A549 (cell line): ENCODE results near the gene FGF16. TPM values are rescaled to one million over a fixed set of nuclear protein-coding genes. Genes with fewer than 3 reads are reported as not detected.

Source experiments
- ATAC-seq, 2 experiments: fragments of 200-7000 bp in 1 of 2; fragments of >200 bp in 1 of 2; cut with Nextera tagmentation in 1 of 2; cut with Tn5 transposase in 1 of 2; 3 replicates each; pipeline versions ENCODE4 v1.8.0 to v1.9.1; 2018 to 2020; ENCODE audit warnings: mild to moderate bottlenecking in 1 of 2, moderate library complexity in 1 of 2
- CTCF ChIA-PET: fragments of 300-600 bp; sonication (Branson Sonifier 250); formaldehyde crosslinking; extraction: SDS; loops from one replicate; lab custom pipeline; 2021; ENCODE audit warnings: antibody characterized with exemption, inconsistent platforms; lab: Yijun Ruan, JAX
- POLR2A ChIA-PET: fragments of 350-600 bp; formaldehyde crosslinking; extraction: SDS; loops from one replicate; lab custom pipeline; 2021; ENCODE audit warnings: antibody characterized with exemption, inconsistent platforms; lab: Yijun Ruan, JAX
- DNase-seq, 2 experiments: peaks; one replicate each; pipeline versions ENCODE4 v3.0.0 to v3.0.0-alpha.2; 2011 to 2016; ENCODE audit warnings: low read depth in 1 of 2, low spot score in 1 of 2
- FAIRE-seq: peaks from 2 replicates; lab custom pipeline; 2011; peaks lifted over from hg19 to GRCh38; lab: Jason Lieb, UNC
- H3K27ac ChIP-seq, 2 experiments: fragments of >200 bp; sonication (Bioruptor Twin); formaldehyde crosslinking; 3 replicates each; pipeline ENCODE4 v1.5.1; 2016 to 2017
- H3K4me1 ChIP-seq: fragments of >200 bp; sonication (Bioruptor Twin); formaldehyde crosslinking; 3 replicates; pipeline ENCODE4 v1.6.1; 2016
- H3K4me2 ChIP-seq: fragments of >200 bp; sonication (Bioruptor Twin); formaldehyde crosslinking; 3 replicates; pipeline ENCODE4 v1.6.1; 2016
- H3K4me3 ChIP-seq: fragments of >200 bp; sonication (Bioruptor Twin); formaldehyde crosslinking; 3 replicates; pipeline ENCODE4 v1.5.1; 2016
- H3K9me3 ChIP-seq: fragments of >200 bp; sonication (Bioruptor Twin); formaldehyde crosslinking; 3 replicates; pipeline ENCODE4 v1.6.1; 2016
- BCL3 ChIP-seq: fragments of >200 bp; sonication (Bioruptor Twin); formaldehyde crosslinking; IDR thresholded peaks from 3 replicates; pipeline ENCODE4 v1.6.1; 2016
- BHLHE40 ChIP-seq: IDR thresholded peaks from 2 replicates; pipeline ENCODE4 v1.6.1; 2012; ENCODE audit warnings: low read depth, low read length, inconsistent platforms
- CBX8 ChIP-seq: fragments of 200-600 bp; sonication (generic); IDR thresholded peaks from 2 replicates; pipeline ENCODE4 v1.6.1; 2016
- CEBPB ChIP-seq, 2 experiments: fragments of >200 bp in 1 of 2; sonication (Bioruptor Twin) in 1 of 2; formaldehyde crosslinking in 1 of 2; IDR thresholded peaks; 2 replicates each; pipeline ENCODE4 v1.6.1; 2012 to 2016
- E2F6 ChIP-seq: IDR thresholded peaks from 2 replicates; pipeline ENCODE4 v1.6.1; 2012; ENCODE audit warnings: low read depth, borderline replicate concordance
- EHF ChIP-seq: fragments of 250-450 bp; sonication (Bioruptor Pico); IDR thresholded peaks from 2 replicates; pipeline ENCODE4 v1.5.0; 2020; ENCODE audit warnings: mild to moderate bottlenecking
- EP300 ChIP-seq, 2 experiments: fragments of >200 bp; sonication (Bioruptor Twin); formaldehyde crosslinking; IDR thresholded peaks; 2 replicates in 1 of 2; 3 replicates in 1 of 2; pipeline ENCODE4 v1.6.1; 2016 to 2017
- ESRRA ChIP-seq: fragments of 150-350 bp; IDR thresholded peaks from 2 replicates; pipeline ENCODE4 v1.6.1; 2014; ENCODE audit warnings: mild to moderate bottlenecking, low read length, borderline replicate concordance
- FOSB ChIP-seq: fragments of 250-450 bp; sonication (Bioruptor Pico); IDR thresholded peaks from 2 replicates; pipeline ENCODE4 v1.5.0; 2020; ENCODE audit warnings: mild to moderate bottlenecking, moderate library complexity
- FOSL2 ChIP-seq, 2 experiments: fragments of 450-650 bp in 1 of 2; fragments of >200 bp in 1 of 2; sonication (Bioruptor Twin) in 1 of 2; formaldehyde crosslinking; IDR thresholded peaks; 2 replicates each; pipeline versions ENCODE4 v1.5.0 to v1.6.1; 2016 to 2020; ENCODE audit warnings: mild to moderate bottlenecking in 1 of 2, moderate library complexity in 1 of 2
- FOXS1 ChIP-seq: fragments of 250-450 bp; sonication (Bioruptor Pico); IDR thresholded peaks from 2 replicates; pipeline ENCODE4 v1.5.0; 2020; ENCODE audit warnings: mild to moderate bottlenecking, moderate library complexity
- GATA3 ChIP-seq: IDR thresholded peaks from 2 replicates; pipeline ENCODE4 v1.6.1; 2012; ENCODE audit warnings: borderline replicate concordance
- HDAC2 ChIP-seq: fragments of 200-600 bp; sonication (generic); IDR thresholded peaks from 2 replicates; pipeline ENCODE4 v1.6.1; 2016
- HEYL ChIP-seq: fragments of 250-450 bp; sonication (Bioruptor Pico); IDR thresholded peaks from 2 replicates; pipeline ENCODE4 v1.8.0; 2021; ENCODE audit warnings: mild to moderate bottlenecking, moderate library complexity
- HOXB5 ChIP-seq: fragments of 250-450 bp; sonication (Bioruptor Pico); IDR thresholded peaks from 2 replicates; pipeline ENCODE4 v1.5.0; 2020; ENCODE audit warnings: mild to moderate bottlenecking, moderate library complexity
- MAZ ChIP-seq: fragments of 150-350 bp; IDR thresholded peaks from 2 replicates; pipeline ENCODE4 v1.6.1; 2014; ENCODE audit warnings: antibody characterized with exemption, low read depth, low read length, borderline replicate concordance
- MYC ChIP-seq: IDR thresholded peaks from 2 replicates; pipeline ENCODE4 v1.6.1; 2012; ENCODE audit warnings: mild to moderate bottlenecking, inconsistent platforms, low read length, improper control_type of control experiment, borderline replicate concordance
- NR3C1 ChIP-seq: fragments of >200 bp; sonication (Bioruptor Twin); formaldehyde crosslinking; IDR thresholded peaks from 3 replicates; pipeline ENCODE4 v1.6.1; 2017
- PHF8 ChIP-seq: fragments of 200-600 bp; sonication (generic); IDR thresholded peaks from 2 replicates; pipeline ENCODE4 v1.6.1; 2016; ENCODE audit warnings: low read depth, mild to moderate bottlenecking, antibody characterized with exemption, moderate library complexity, borderline replicate concordance
- RCOR1 ChIP-seq: fragments of 150-350 bp; IDR thresholded peaks from 2 replicates; pipeline ENCODE4 v1.6.1; 2014; ENCODE audit warnings: antibody characterized with exemption, low read length, low read depth
- SMC3 ChIP-seq: fragments of >200 bp; sonication (Bioruptor Twin); formaldehyde crosslinking; IDR thresholded peaks from 3 replicates; pipeline ENCODE4 v1.6.1; 2018; ENCODE audit warnings: inconsistent platforms
- SREBF2 ChIP-seq: fragments of 450-650 bp; IDR thresholded peaks from 2 replicates; pipeline ENCODE4 v1.6.1; 2014; ENCODE audit warnings: mild to moderate bottlenecking, moderate library complexity
- ZFP36 ChIP-seq: fragments of 450-650 bp; IDR thresholded peaks from 2 replicates; pipeline ENCODE4 v1.6.1; 2014; ENCODE audit warnings: borderline replicate concordance; ENCODE audit not compliant: partially characterized antibody
- ZSCAN20 ChIP-seq: fragments of 250-450 bp; sonication (Bioruptor Pico); IDR thresholded peaks from 2 replicates; pipeline ENCODE4 v1.8.0; 2022; ENCODE audit warnings: mild to moderate bottlenecking, moderate library complexity
- WGBS: methylation state at CpG from one replicate; pipeline ENCODE4 v1.1.6; 2017; ENCODE audit errors: missing lambda C conversion rate; 5-methylcytosine and 5-hydroxymethylcytosine counted together
- polyA plus RNA-seq, 4 experiments: library from polyadenylated mRNA; depleted of rRNA in 3 of 4; stranded (reverse); fragments of >200 nt; fragmentation: RNase III in 1 of 4; extraction: RNeasy Plus Mini Kit Qiagen cat#74134 plus additional on column Dnase treatment in 1 of 4; gene quantifications; 2 replicates in 3 of 4; 3 replicates in 1 of 4; pipeline ENCODE4 v1.2.3, GENCODE V29; 2011 to 2017
- TF ChIP-seq, protein P1 (sequence below): fragments of >200 bp; sonication (Bioruptor Twin); formaldehyde crosslinking; IDR thresholded peaks from 2 replicates; pipeline ENCODE4 v1.6.1; 2016
- TF ChIP-seq, protein P2 (sequence below): fragments of 250-450 bp; sonication (Bioruptor Pico); IDR thresholded peaks from 2 replicates; pipeline ENCODE4 v1.5.0; 2021; ENCODE audit warnings: mild to moderate bottlenecking, moderate library complexity, borderline replicate concordance
- TF ChIP-seq, protein P3 (sequence below): fragments of 200-600 bp; sonication (generic); IDR thresholded peaks from 2 replicates; pipeline ENCODE4 v1.6.1; 2016; ENCODE audit warnings: antibody characterized with exemption, mild to moderate bottlenecking, moderate library complexity

Gene FGF16
- polyA plus RNA-seq, 2 of the 4 experiments (the other 2 are of a cell fraction) = not detected

DNA sequence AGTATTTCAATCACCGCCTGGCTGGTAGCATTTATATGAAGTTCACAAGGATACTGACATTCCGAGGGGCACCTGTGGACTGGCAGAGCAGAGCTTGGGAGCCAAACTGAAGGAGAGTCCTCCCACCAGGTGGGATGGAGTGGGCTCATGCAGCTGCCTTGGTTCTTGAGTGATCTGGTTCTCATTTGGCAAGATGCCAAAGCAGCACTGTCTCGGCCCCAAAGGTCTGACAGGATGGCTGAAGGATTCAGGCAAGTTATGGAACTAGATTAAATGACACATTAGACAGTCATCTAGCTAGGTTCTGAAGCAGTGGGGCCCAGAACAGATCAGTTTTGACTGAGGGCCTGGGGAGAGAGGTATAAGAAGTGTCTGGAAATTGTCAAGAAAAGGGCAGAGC is 3.2 kb downstream of the FGF16 start:
- TF ChIP-seq, protein P1, sequence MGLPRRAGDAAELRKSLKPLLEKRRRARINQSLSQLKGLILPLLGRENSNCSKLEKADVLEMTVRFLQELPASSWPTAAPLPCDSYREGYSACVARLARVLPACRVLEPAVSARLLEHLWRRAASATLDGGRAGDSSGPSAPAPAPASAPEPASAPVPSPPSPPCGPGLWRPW = no peak
- TF ChIP-seq BHLHE40 = no peak
- no peak for TF ChIP-seq FOSB (CRISPR knock-in tag)
- no peak for TF ChIP-seq BCL3
- no peak for TF ChIP-seq HOXB5 (CRISPR knock-in tag)
- no peak for TF ChIP-seq ESRRA
- TF ChIP-seq MYC = no peak
- no peak for TF ChIP-seq SMC3
- TF ChIP-seq FOSL2 (IDR thresholded peaks at IDR 0.05) = no peak
- no peak for TF ChIP-seq FOSL2 (CRISPR knock-in tag; IDR thresholded peaks at IDR 0.05)
- no peak for TF ChIP-seq EP300 (IDR thresholded peaks at IDR 0.05)
- TF ChIP-seq, protein P2, sequence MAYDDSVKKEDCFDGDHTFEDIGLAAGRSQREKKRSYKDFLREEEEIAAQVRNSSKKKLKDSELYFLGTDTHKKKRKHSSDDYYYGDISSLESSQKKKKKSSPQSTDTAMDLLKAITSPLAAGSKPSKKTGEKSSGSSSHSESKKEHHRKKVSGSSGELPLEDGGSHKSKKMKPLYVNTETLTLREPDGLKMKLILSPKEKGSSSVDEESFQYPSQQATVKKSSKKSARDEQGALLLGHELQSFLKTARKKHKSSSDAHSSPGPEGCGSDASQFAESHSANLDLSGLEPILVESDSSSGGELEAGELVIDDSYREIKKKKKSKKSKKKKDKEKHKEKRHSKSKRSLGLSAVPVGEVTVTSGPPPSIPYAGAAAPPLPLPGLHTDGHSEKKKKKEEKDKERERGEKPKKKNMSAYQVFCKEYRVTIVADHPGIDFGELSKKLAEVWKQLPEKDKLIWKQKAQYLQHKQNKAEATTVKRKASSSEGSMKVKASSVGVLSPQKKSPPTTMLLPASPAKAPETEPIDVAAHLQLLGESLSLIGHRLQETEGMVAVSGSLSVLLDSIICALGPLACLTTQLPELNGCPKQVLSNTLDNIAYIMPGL = no peak
- TF ChIP-seq, all 56 proteins: peak for 0
- Histone ChIP-seq H3K4me3 (no peak overlapping the region), H3K27ac (no peak overlapping the region), H3K4me1 (no peaks in the 10 kb centered on the region), H3K9me3 (no peaks in the 10 kb centered on the region), H3K4me2 (no peak overlapping the region)
- CTCF ChIA-PET = no interaction called here
- WGBS = 78% methylated on average over 3 of the region's 3 CpGs
- no peak for FAIRE-seq
- ATAC-seq = no peak
- POLR2A ChIA-PET = no interaction called here
- no peak for DNase-seq

- FAIRE-seq = no peak
- Histone ChIP-seq H3K4me2 (no peak overlapping the region), H3K4me3 (no peak overlapping the region), H3K27ac (no peak overlapping the region), H3K4me1 (no peaks in the 10 kb centered on the region), H3K9me3 (no peaks in the 10 kb centered on the region)
- no peak for DNase-seq
- TF ChIP-seq FOSB (CRISPR knock-in tag) (no peak), PHF8 (no peak), CEBPB (IDR thresholded peaks at IDR 0.05) (no peak), ZSCAN20 (no peak), HDAC2 (no peak), ZFP36 (no peak), RCOR1 (no peak), E2F6 (no peak), BHLHE40 (no peak), GATA3 (no peak), SMC3 (no peak), FOXS1 (CRISPR knock-in tag) (no peak), MAZ (no peak), HEYL (CRISPR knock-in tag) (no peak), FOSL2 (IDR thresholded peaks at IDR 0.05) (no peak), FOSL2 (CRISPR knock-in tag; IDR thresholded peaks at IDR 0.05) (no peak), EHF (CRISPR knock-in tag) (no peak), SREBF2 (no peak), NR3C1 (no peak), CBX8 (no peak)
- TF ChIP-seq, protein P3, sequence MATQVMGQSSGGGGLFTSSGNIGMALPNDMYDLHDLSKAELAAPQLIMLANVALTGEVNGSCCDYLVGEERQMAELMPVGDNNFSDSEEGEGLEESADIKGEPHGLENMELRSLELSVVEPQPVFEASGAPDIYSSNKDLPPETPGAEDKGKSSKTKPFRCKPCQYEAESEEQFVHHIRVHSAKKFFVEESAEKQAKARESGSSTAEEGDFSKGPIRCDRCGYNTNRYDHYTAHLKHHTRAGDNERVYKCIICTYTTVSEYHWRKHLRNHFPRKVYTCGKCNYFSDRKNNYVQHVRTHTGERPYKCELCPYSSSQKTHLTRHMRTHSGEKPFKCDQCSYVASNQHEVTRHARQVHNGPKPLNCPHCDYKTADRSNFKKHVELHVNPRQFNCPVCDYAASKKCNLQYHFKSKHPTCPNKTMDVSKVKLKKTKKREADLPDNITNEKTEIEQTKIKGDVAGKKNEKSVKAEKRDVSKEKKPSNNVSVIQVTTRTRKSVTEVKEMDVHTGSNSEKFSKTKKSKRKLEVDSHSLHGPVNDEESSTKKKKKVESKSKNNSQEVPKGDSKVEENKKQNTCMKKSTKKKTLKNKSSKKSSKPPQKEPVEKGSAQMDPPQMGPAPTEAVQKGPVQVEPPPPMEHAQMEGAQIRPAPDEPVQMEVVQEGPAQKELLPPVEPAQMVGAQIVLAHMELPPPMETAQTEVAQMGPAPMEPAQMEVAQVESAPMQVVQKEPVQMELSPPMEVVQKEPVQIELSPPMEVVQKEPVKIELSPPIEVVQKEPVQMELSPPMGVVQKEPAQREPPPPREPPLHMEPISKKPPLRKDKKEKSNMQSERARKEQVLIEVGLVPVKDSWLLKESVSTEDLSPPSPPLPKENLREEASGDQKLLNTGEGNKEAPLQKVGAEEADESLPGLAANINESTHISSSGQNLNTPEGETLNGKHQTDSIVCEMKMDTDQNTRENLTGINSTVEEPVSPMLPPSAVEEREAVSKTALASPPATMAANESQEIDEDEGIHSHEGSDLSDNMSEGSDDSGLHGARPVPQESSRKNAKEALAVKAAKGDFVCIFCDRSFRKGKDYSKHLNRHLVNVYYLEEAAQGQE = no peak
- ChIA-PET POLR2A (no interaction called here), CTCF (no interaction called here)
- 0 out of 6 replicates have a peak, but pooled peaks of 1 of the 2 experiments have one; percentile 52 for ATAC-seq
- 40% methylated on average over 1 of the region's 1 CpG for WGBS
Measured at GRCh38 chrX:77450996-77451395, 3.8 kb downstream of the FGF16 start.
